Activated naive CD8-positive, alpha-beta T cell treated with anti-CD3 and anti-CD28 coated beads, Interleukin-2, amount 50 U/mL, for 16 hours (primary cell): ENCODE results near the gene CACNA1I.

Experiments used
- DNase-seq: peaks from one replicate; pipeline ENCODE4 v3.0.0-alpha.2; 2020; ENCODE audit warnings: low read depth, low spot score

The CACNA1I gene

GRCh38 chr22:39568278-39568981 lies 2.1 kb upstream of the CACNA1I start:
- DNase-seq = no peak

GRCh38 chr22:39569066-39569465 lies 1.5 kb upstream of the CACNA1I start:
- DNase-seq = no peak

DNA sequence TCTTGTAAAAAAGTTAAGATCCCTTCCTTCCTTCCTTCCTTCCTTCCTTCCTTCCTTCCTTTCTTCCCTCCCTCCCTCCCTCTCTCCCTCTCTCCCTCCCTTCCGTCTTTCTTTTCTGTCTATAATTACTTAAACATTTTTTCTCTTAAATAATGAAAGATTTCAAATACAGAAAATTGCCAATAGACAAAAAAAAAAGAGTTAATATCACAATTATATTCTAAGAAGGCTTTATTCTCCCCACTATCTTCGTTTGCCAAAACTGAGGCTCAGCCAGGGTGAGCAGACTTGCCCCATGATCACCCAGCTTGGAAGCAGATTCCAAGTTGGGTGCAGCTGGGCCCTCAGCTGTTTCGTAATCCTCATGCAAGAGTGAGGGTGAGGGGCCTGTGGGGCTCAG lies 327 bp upstream of the CACNA1I start:
- no peak for DNase-seq

DNA sequence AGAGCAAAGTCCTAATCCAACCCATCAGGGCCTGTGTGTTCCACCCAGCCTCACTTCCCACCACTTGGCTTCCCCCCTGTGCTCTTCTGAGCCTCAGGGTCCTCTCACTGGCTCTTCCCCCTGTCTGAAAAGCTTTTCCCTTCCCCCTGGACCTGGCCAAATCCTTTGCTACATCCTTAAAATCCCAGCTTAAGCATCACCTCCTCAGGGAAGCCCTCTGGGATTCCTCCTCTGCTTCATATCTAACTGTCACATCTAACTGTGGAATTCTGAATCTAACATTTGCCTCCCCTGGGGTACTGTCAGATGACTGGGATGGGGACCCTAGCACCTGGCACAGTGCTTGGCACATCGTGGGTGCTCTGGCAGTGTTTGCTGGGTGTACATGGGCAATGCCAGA lies 985 bp downstream of the CACNA1I start:
- DNase-seq = no peak

GRCh38 chr22:39574779-39575551 lies 4.4 kb downstream of the CACNA1I start:
- DNase-seq = no peak

DNA sequence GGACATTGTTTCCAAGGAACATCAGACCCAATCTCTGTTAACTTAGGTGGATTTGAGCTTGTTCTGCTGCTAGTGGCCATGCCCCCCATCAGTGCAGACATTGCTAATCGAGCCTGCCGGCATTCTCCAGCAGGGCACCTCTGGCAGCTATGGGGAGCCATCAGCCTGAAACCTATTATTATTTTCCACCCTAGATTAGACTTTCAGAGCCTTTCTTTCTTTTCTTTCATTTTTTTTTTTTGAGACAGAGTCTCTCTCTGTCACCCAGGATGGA lies 4.9 kb downstream of the CACNA1I start:
- DNase-seq = no peak

- DNase-seq = no peak
These were observed 5.5 kb downstream of the CACNA1I start for GRCh38 chr22:39576027-39576426.

DNA sequence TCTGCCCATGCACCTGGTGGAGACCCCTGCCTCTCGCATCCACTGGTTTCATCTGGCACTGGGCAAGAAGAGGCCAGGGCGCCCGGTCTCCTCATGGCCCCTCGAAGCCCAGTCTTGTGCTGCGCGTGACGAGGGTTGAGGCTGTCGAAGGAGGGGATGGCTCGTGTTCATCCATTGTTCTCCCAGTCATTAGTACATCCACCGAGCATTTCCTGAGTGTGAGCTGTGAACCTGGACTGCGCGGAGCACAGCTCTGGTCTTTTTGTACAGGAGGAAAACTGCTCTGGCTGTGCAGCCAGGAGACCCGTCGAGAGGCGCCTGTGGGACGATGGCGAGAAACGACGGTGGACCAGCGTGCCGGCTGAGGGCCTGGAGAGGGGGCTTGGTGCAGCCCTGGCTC lies 6.8 kb downstream of the CACNA1I start:
- no peak for DNase-seq

DNA sequence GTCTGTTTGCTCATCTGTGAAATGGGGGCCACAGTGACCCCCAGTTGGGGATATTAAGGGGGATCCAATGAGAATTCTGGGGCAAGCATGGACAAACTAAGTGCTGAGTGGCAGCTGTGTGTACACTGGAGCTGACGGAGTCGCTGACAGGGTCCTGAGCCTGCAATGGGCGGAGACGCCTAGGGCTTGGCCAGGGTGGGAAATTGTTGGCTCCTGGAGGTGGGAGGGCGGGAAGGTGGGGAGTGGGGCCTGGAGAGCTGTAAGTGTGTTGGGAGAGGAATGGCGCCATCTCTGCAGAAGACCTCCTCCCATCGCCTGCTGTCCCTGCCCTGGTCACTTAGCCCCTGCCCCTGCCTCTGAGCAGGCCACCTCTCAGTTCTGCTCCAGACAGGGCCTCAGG lies 7.3 kb downstream of the CACNA1I start:
- DNase-seq = no peak

GRCh38 chr22:39580006-39580441 lies 9.5 kb downstream of the CACNA1I start:
- DNase-seq = no peak

GRCh38 chr22:39580795-39581194 lies 10.2 kb downstream of the CACNA1I start:
- DNase-seq = no peak

GRCh38 chr22:39581303-39581702 lies 10.8 kb downstream of the CACNA1I start:
- no peak for DNase-seq

- no peak for DNase-seq
These were observed 12.6 kb downstream of the CACNA1I start for GRCh38 chr22:39583066-39583667.

- no peak for DNase-seq
These were observed 19.3 kb downstream of the CACNA1I start for GRCh38 chr22:39589875-39590274.

- DNase-seq = no peak
These were observed 21.8 kb downstream of the CACNA1I start for GRCh38 chr22:39592081-39593065.

GRCh38 chr22:39593066-39593930 lies 22.7 kb downstream of the CACNA1I start:
- DNase-seq = no peak

- DNase-seq = no peak
These were observed 23.4 kb downstream of the CACNA1I start for GRCh38 chr22:39593931-39594285.

GRCh38 chr22:39594411-39594810 lies 23.9 kb downstream of the CACNA1I start:
- DNase-seq = no peak

- no peak for DNase-seq
These were observed 25.1 kb downstream of the CACNA1I start for GRCh38 chr22:39595622-39596172.

DNA sequence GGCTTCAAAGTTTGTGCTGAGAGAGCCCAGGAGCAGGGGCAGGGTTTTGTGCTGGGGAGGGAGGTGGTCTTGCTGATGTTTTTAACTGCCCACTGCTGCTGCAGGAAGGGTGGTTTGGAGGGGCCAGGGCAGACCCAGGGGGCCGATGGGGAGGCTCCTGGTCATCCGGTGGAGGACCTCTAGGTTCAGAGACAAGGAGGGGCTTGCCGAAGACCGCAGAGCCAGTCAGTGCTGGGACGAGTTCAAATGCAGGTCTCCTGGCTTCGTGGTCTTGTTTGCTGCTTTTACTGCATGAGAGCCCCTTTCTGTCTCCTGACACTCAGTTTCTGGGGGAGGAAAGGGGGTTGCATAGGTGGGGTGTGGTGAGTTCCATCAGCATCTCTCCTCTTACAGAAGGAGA lies 26.0 kb downstream of the CACNA1I start:
- DNase-seq = no peak
